Measurements from ENCODE around the gene ADRA2A. TPM values are rescaled to one million over a fixed set of nuclear protein-coding genes. Genes with fewer than 3 reads are reported as not detected.
A peak's percentile ranks its signal among the peaks of the same experiment; 100 is the strongest.

The ADRA2A gene
- total and polyA plus RNA-seq, 3 experiments from 2014 or later = not detected

GRCh38 chr10:111114758-111115500 lies 38.1 kb downstream of the ADRA2A start:
- H3K27ac ChIP-seq (ENCODE audit: low read depth, low read length) = no peak overlapping the region
- no peak for DNase-seq
- POLR2A ChIA-PET = no interaction called here
- H3K4me1 ChIP-seq (ENCODE audit: insufficient read depth, low read length) = no peaks in the 10 kb centered on the region
- CTCF ChIA-PET = no interaction called here
- H3K27me3 ChIP-seq (ENCODE audit: insufficient read depth, low read length, poor library complexity, severe bottlenecking) = no peaks in the 10 kb centered on the region
- Mint-ChIP-seq H3K36me3 (no peaks in the 10 kb centered on the region), H3K4me1 (peaks cover 9 to 27% (median 15%) of the 10 kb centered on the region in 3 donors), H3K27me3 (peaks cover 5 to 9% of the 10 kb centered on the region in 2 donors), H3K4me3 (no peak overlapping the region), H3K9me3 (no peaks in the 10 kb centered on the region), H3K27ac (peak overlapping the region in 3 of 8 donors; percentile 37 to 73 (median 61))
- H3K36me3 ChIP-seq (ENCODE audit: insufficient read depth, low read length) = no peaks in the 10 kb centered on the region
- H3K4me3 ChIP-seq (ENCODE audit: low read length) = no peak overlapping the region
- no peaks in the 10 kb centered on the region for H3K9me3 ChIP-seq (ENCODE audit: low read length)

DNA sequence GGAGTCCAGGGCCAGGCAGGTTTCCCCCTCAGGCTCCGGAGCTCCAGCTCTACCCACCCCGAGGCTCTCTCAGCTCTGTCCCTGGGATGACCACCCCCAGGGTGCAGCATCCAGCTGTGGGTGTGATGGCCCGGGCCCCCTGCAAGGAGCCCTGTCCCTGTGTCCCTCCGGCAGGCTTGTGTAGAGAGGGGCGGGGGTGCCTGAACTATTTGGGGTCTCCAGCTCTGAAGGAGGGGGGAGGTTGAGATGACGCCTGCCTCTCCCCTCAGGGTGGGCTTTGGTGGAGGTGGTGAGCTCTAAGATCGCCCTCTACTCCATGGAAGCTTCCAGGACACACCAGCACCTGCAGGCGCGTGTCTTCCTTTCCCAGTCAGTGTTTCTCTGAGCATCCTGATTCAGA lies 39.4 kb downstream of the ADRA2A start:
- H3K36me3 ChIP-seq (ENCODE audit: insufficient read depth, low read length) = no peaks in the 10 kb centered on the region
- no peak overlapping the region for H3K27ac Mint-ChIP-seq
- H3K27me3 ChIP-seq (ENCODE audit: insufficient read depth, low read length, poor library complexity, severe bottlenecking) = no peaks in the 10 kb centered on the region
- no peaks in the 10 kb centered on the region for H3K36me3 Mint-ChIP-seq
- ChIA-PET POLR2A (no interaction called here), CTCF (no interaction called here)
- peaks cover 9 to 27% (median 15%) of the 10 kb centered on the region in 3 donors for H3K4me1 Mint-ChIP-seq
- no peaks in the 10 kb centered on the region for H3K4me1 ChIP-seq (ENCODE audit: insufficient read depth, low read length)
- H3K4me3 ChIP-seq (ENCODE audit: low read length) = no peak overlapping the region
- H3K27ac ChIP-seq (ENCODE audit: low read depth, low read length) = no peak overlapping the region
- H3K4me3 Mint-ChIP-seq = no peak overlapping the region
- DNase-seq = no peak
- no peaks in the 10 kb centered on the region for H3K9me3 ChIP-seq (ENCODE audit: low read length)
- no peaks in the 10 kb centered on the region for H3K9me3 Mint-ChIP-seq
- peaks cover 5 to 17% of the 10 kb centered on the region in 2 donors for H3K27me3 Mint-ChIP-seq

DNA sequence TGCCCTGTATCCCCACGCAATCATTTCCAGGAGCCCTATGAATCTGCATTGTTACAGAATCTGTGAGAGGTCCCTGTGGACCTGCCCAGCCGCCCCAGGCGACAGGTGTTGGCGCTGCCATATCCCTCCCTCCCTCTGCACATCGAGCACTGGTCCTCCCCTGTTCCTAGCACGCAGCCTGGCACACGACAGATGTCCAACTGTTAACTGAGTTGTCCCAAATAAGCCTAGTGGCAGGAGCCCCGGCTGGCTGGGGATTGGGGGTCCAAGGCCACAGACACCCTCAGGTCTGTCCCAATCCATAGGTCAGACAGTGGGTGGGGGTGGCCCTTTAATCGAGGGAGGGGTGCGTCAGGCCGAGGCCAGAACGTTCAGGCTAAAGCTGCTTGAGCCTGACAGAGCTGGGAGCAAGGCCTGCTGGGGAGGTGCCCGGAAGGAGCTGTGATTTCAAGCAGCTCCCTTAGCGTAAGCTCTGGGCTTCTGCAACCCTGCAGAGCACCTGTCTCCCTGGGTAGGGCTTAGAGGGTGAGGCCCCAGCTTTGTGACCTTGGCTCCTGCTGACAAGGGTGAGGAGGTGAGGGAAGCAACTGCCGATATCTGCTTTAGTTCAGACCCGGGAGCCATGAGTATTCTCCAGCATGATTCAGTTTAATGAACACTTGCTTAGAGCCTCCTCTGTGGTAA lies 40.1 kb downstream of the ADRA2A start:
- H3K27me3 ChIP-seq (ENCODE audit: insufficient read depth, low read length, poor library complexity, severe bottlenecking) = no peaks in the 10 kb centered on the region
- H3K27ac ChIP-seq (ENCODE audit: low read depth, low read length) = no peak overlapping the region
- DNase-seq = no peak
- no peak overlapping the region for H3K4me3 ChIP-seq (ENCODE audit: low read length)
- H3K9me3 Mint-ChIP-seq = no peaks in the 10 kb centered on the region
- no peaks in the 10 kb centered on the region for H3K36me3 ChIP-seq (ENCODE audit: insufficient read depth, low read length)
- peaks cover 9 to 24% (median 15%) of the 10 kb centered on the region in 3 donors for H3K4me1 Mint-ChIP-seq
- H3K4me1 ChIP-seq (ENCODE audit: insufficient read depth, low read length) = no peaks in the 10 kb centered on the region
- H3K27ac Mint-ChIP-seq = no peak overlapping the region
- H3K4me3 Mint-ChIP-seq = no peak overlapping the region
- POLR2A ChIA-PET = no interaction called here
- peaks cover 5 to 21% of the 10 kb centered on the region in 2 donors for H3K27me3 Mint-ChIP-seq
- no peaks in the 10 kb centered on the region for H3K36me3 Mint-ChIP-seq
- CTCF ChIA-PET = no interaction called here
- no peaks in the 10 kb centered on the region for H3K9me3 ChIP-seq (ENCODE audit: low read length)

DNA sequence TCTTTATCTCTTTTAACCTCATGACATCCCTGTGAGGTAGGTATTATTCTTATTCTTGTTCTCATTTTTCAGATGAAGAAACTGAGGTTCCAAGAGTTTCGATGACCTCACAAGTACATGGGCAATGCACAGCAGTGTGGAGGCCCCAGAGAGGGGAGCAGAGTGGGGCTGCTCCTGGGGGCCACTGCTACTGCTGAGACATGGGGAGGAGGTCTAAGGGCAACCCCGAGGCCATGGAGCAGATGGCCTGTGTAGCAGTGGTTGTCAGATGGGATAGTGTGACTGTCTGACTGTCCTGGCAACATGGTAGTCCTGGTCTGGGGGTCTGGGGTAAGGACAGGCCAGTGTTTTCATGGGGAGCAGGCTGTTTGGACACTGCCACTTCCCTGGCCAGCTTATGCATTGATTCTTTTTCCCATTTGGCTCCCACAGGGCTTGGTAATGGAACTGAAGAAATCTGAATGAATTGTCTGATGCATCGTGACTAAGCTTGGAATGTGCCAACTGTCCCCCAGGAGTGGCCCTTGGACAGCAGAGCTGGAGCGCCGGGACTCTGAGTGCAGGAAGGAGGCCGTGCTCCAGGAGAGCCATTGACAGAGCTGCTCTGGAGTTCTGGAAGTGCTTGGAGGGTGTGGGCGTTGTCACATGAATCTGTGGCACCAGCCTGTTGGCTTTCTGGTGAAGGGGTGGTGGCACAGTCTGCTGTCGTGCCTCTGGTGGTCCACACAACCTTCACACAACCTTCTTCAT lies 40.9 kb downstream of the ADRA2A start:
- H3K4me3 ChIP-seq (ENCODE audit: low read length) = no peak overlapping the region

GRCh38 chr10:111118758-111119157 lies 41.9 kb downstream of the ADRA2A start:
- H3K36me3 ChIP-seq (ENCODE audit: insufficient read depth, low read length) = no peaks in the 10 kb centered on the region
- no peak overlapping the region for H3K27ac Mint-ChIP-seq
- no peaks in the 10 kb centered on the region for H3K4me1 ChIP-seq (ENCODE audit: insufficient read depth, low read length)
- H3K4me3 Mint-ChIP-seq = no peak overlapping the region
- peaks cover 5 to 28% of the 10 kb centered on the region in 2 donors for H3K27me3 Mint-ChIP-seq
- H3K27me3 ChIP-seq (ENCODE audit: insufficient read depth, low read length, poor library complexity, severe bottlenecking) = no peaks in the 10 kb centered on the region
- DNase-seq = no peak
- no peaks in the 10 kb centered on the region for H3K9me3 ChIP-seq (ENCODE audit: low read length)
- no peak overlapping the region for H3K4me3 ChIP-seq (ENCODE audit: low read length)
- no peaks in the 10 kb centered on the region for H3K36me3 Mint-ChIP-seq
- CTCF ChIA-PET = no interaction called here
- no peaks in the 10 kb centered on the region for H3K9me3 Mint-ChIP-seq
- POLR2A ChIA-PET = no interaction called here
- H3K27ac ChIP-seq (ENCODE audit: low read depth, low read length) = no peak overlapping the region
- peaks cover 8 to 12% (median 9%) of the 10 kb centered on the region in 3 donors for H3K4me1 Mint-ChIP-seq

More for the DNA sequence above, 40.9 kb downstream of the ADRA2A start:
- POLR2A ChIA-PET = no interaction called here
- Mint-ChIP-seq H3K36me3 (no peaks in the 10 kb centered on the region), H3K27ac (no peak overlapping the region), H3K4me1 (peaks cover 9 to 16% (median 12%) of the 10 kb centered on the region in 3 donors), H3K9me3 (no peaks in the 10 kb centered on the region), H3K4me3 (no peak overlapping the region), H3K27me3 (peaks cover 5 to 23% of the 10 kb centered on the region in 2 donors)
- H3K27ac ChIP-seq (ENCODE audit: low read depth, low read length) = no peak overlapping the region
- no peaks in the 10 kb centered on the region for H3K27me3 ChIP-seq (ENCODE audit: insufficient read depth, low read length, poor library complexity, severe bottlenecking)
- H3K9me3 ChIP-seq (ENCODE audit: low read length) = no peaks in the 10 kb centered on the region
- no peaks in the 10 kb centered on the region for H3K36me3 ChIP-seq (ENCODE audit: insufficient read depth, low read length)
- DNase-seq = no peak
- no peaks in the 10 kb centered on the region for H3K4me1 ChIP-seq (ENCODE audit: insufficient read depth, low read length)
- CTCF ChIA-PET = interaction anchor here (0.6 kb wide), 1 partner anchor 13 kb away, joined by 3 read pairs; no protein-coding TSS in a partner anchor

DNA sequence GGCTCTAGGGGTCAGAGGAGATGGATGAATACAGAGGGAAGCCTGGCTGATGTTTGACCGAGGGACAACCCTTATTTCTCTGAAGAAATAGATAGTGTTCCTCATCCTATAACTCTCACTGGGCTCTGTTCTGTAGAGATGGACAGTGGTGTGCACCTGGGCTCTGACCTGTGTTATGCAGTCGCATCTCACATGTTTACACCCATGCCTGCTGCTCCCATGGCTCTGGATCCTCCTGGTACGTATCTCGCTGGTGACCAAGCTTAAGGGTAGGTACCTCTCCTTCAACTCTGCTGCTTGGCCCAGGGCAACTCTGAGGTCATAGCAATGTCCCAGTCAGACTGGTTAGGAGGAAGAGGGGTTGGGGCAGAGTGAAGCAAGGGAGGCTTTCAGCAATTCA lies 42.8 kb downstream of the ADRA2A start:
- H3K4me3 ChIP-seq (ENCODE audit: low read length) = no peak overlapping the region
- H3K27ac ChIP-seq (ENCODE audit: low read depth, low read length) = no peak overlapping the region
- H3K4me3 Mint-ChIP-seq = no peak overlapping the region
- no peaks in the 10 kb centered on the region for H3K9me3 ChIP-seq (ENCODE audit: low read length)
- H3K9me3 Mint-ChIP-seq = peaks cover 0 to 2% (median 0%) of the 10 kb centered on the region in 5 donors
- H3K4me1 Mint-ChIP-seq = peaks cover 0 to 3% (median 2%) of the 10 kb centered on the region in 3 donors
- ChIA-PET CTCF (no interaction called here), POLR2A (no interaction called here)
- peaks cover 2 to 34% of the 10 kb centered on the region in 2 donors for H3K27me3 Mint-ChIP-seq
- DNase-seq = no peak
- H3K36me3 Mint-ChIP-seq = no peaks in the 10 kb centered on the region
- peak overlapping the region in 1 of 8 donors; percentile 58 for H3K27ac Mint-ChIP-seq
- no peaks in the 10 kb centered on the region for H3K27me3 ChIP-seq (ENCODE audit: insufficient read depth, low read length, poor library complexity, severe bottlenecking)
- H3K36me3 ChIP-seq (ENCODE audit: insufficient read depth, low read length) = no peaks in the 10 kb centered on the region
- no peaks in the 10 kb centered on the region for H3K4me1 ChIP-seq (ENCODE audit: insufficient read depth, low read length)

DNA sequence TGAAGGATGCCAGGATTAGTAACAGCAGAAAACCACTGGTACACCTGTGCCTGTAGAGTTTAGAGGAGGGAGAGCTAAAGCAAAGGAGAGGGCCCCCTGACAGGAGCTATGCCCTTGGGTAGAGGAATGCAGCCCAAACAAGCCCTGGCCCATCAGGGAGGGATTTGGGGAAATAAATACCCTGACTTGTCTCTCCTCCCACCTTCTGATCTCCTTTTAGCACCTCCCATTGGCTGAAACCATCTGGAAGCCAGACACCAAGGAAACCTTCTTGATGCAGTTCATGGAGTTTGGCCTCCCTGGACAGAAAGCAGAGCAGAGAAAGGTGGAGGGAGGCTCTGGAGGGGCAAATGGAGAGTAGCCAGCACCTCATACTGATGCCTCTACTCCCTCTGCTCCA lies 45.3 kb downstream of the ADRA2A start:
- ChIA-PET CTCF (no interaction called here), POLR2A (no interaction called here)

GRCh38 chr10:111123883-111124282 lies 47.1 kb downstream of the ADRA2A start:
- Histone ChIP-seq H3K27me3 (ENCODE audit: insufficient read depth, low read length, poor library complexity, severe bottlenecking) (no peaks in the 10 kb centered on the region), H3K27ac (ENCODE audit: low read depth, low read length) (no peak overlapping the region), H3K36me3 (ENCODE audit: insufficient read depth, low read length) (no peaks in the 10 kb centered on the region), H3K9me3 (ENCODE audit: low read length) (no peaks in the 10 kb centered on the region), H3K4me3 (ENCODE audit: low read length) (no peak overlapping the region), H3K4me1 (ENCODE audit: insufficient read depth, low read length) (no peaks in the 10 kb centered on the region)
- Mint-ChIP-seq H3K4me1 (no peaks in the 10 kb centered on the region), H3K27me3 (peaks cover 0 to 50% of the 10 kb centered on the region in 2 donors), H3K9me3 (peaks cover 0 to 2% (median 0%) of the 10 kb centered on the region in 5 donors), H3K4me3 (no peak overlapping the region), H3K27ac (no peak overlapping the region), H3K36me3 (no peaks in the 10 kb centered on the region)
- POLR2A ChIA-PET = no interaction called here
- no peak for DNase-seq
- CTCF ChIA-PET = no interaction called here

More for the DNA sequence above, 45.3 kb downstream of the ADRA2A start:
- Histone ChIP-seq H3K4me3 (ENCODE audit: low read length) (no peak overlapping the region), H3K36me3 (ENCODE audit: insufficient read depth, low read length) (no peaks in the 10 kb centered on the region), H3K27ac (ENCODE audit: low read depth, low read length) (no peak overlapping the region), H3K27me3 (ENCODE audit: insufficient read depth, low read length, poor library complexity, severe bottlenecking) (no peaks in the 10 kb centered on the region), H3K9me3 (ENCODE audit: low read length) (no peaks in the 10 kb centered on the region), H3K4me1 (ENCODE audit: insufficient read depth, low read length) (no peaks in the 10 kb centered on the region)
- Mint-ChIP-seq H3K27me3 (peaks cover 0 to 44% of the 10 kb centered on the region in 2 donors), H3K4me3 (no peak overlapping the region), H3K9me3 (peaks cover 0 to 2% (median 0%) of the 10 kb centered on the region in 5 donors), H3K27ac (no peak overlapping the region), H3K36me3 (no peaks in the 10 kb centered on the region), H3K4me1 (no peaks in the 10 kb centered on the region)
- DNase-seq = no peak
